GM12873 (cell line): Measurements from ENCODE around the gene CXCR6.

Experiments used
- TF ChIP-seq, protein P1 (sequence below): IDR thresholded peaks from 2 replicates; pipeline ENCODE4 v1.5.1; 2012; ENCODE audit warnings: low read depth, mild to moderate bottlenecking, moderate library complexity, low read length, control low read depth; ENCODE audit not compliant: insufficient read depth; ENCODE audit errors: missing control alignments

The CXCR6 gene

GRCh38 chr3:45944830-45945620 is 1.8 kb downstream of the CXCR6 start:
- TF ChIP-seq, protein P1, sequence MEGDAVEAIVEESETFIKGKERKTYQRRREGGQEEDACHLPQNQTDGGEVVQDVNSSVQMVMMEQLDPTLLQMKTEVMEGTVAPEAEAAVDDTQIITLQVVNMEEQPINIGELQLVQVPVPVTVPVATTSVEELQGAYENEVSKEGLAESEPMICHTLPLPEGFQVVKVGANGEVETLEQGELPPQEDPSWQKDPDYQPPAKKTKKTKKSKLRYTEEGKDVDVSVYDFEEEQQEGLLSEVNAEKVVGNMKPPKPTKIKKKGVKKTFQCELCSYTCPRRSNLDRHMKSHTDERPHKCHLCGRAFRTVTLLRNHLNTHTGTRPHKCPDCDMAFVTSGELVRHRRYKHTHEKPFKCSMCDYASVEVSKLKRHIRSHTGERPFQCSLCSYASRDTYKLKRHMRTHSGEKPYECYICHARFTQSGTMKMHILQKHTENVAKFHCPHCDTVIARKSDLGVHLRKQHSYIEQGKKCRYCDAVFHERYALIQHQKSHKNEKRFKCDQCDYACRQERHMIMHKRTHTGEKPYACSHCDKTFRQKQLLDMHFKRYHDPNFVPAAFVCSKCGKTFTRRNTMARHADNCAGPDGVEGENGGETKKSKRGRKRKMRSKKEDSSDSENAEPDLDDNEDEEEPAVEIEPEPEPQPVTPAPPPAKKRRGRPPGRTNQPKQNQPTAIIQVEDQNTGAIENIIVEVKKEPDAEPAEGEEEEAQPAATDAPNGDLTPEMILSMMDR, result no peak

- TF ChIP-seq, protein P1, result peak; percentile 12
Measured at GRCh38 chr3:45946307-45946706, 3.0 kb downstream of the CXCR6 start.

DNA sequence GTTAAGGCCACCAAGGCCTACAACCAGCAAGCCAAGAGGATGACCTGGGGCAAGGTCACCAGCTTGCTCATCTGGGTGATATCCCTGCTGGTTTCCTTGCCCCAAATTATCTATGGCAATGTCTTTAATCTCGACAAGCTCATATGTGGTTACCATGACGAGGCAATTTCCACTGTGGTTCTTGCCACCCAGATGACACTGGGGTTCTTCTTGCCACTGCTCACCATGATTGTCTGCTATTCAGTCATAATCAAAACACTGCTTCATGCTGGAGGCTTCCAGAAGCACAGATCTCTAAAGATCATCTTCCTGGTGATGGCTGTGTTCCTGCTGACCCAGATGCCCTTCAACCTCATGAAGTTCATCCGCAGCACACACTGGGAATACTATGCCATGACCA is 3.6 kb downstream of the CXCR6 start:
- TF ChIP-seq, protein P1, result no peak

DNA sequence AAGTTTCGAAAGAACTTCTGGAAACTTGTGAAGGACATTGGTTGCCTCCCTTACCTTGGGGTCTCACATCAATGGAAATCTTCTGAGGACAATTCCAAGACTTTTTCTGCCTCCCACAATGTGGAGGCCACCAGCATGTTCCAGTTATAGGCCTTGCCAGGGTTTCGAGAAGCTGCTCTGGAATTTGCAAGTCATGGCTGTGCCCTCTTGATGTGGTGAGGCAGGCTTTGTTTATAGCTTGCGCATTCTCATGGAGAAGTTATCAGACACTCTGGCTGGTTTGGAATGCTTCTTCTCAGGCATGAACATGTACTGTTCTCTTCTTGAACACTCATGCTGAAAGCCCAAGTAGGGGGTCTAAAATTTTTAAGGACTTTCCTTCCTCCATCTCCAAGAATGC is 4.1 kb downstream of the CXCR6 start:
- TF ChIP-seq, protein P1, result no peak

DNA sequence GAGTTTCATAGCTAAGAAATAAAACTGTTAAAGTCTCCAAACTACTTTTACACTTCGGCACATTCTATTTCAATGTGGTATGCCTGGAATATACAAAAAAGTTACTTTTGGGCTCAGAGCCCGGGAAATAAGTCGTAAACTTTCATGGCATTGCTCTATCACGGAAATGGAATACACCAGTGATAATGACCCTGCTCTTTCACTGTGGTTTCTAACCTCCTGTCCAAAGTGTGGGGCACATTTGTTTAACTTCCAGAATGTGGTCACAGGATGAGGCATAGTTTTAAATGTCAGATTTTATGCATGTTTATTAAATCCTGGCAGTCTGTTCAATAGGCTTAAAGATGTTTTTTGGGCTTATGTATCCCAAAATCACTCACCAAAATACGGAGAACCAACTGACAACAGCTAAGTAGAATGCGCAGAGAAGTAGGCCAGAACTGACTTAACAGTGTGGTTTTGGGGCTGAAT is 5.1 kb downstream of the CXCR6 start:
- TF ChIP-seq, protein P1, result no peak

GRCh38 chr3:45948881-45949280 is 5.6 kb downstream of the CXCR6 start:
- TF ChIP-seq, protein P1, result no peak

DNA sequence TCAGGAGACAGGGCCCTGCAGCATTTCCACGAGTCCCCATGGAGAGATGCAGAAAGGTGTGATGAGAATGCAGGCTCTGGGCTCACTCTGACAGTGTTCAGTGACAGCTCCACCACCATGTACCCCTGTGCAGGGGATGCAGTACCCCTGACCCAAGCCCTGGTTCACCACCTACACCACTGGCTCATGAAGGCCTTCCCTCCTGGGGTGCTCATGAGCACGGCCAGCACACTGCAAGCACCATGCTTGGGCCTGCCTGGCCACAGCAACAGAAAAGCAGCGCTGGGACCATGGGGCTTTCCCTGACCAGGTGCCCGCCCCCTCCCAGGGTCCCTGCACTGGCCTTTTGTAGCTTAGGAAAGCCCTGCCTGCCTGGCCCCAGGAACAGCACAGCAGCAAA is 6.2 kb downstream of the CXCR6 start:
- TF ChIP-seq, protein P1, result no peak
